PC-9 (cell line): ENCODE data around the gene LBP.

Source experiments
- CTCF ChIP-seq: fragments of 200-600 bp; sonication (generic); conservative IDR thresholded peaks from 2 replicates; pipeline ENCODE4 v1.6.1; 2017; ENCODE audit warnings: mixed run types, antibody characterized with exemption, mild to moderate bottlenecking, moderate library complexity
- EZH2 ChIP-seq: fragments of 200-600 bp; sonication (generic); IDR thresholded peaks from 2 replicates; pipeline ENCODE4 v1.8.0; 2017; ENCODE audit warnings: antibody characterized with exemption, low read depth

DNA sequence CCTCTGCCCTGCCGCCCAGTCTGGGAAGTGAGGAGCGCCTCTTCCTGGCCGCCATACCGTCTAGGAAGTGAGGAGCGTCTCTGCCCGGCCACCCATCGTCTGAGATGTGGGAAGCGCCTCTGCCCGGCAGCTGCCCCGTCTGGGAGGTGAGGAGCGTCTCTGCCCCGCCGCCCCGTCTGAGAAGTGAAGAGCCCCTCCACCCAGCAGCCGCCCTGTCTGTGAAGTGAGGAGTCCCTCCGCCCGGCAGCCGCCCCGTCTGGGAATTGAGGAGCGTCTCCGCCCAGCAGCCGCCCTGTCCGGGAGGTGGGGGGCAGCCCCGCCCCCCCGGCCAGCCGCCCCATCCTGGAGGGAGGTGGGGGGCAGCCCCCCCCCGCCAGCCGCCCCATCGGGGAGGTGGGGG lies 61.0 kb downstream of the LBP start:
- TF ChIP-seq CTCF = no peak
- TF ChIP-seq EZH2 = no peak
